OCI-LY3 (cell line): ENCODE results near the gene S100A6.

ENCODE experiments used
- H2AFZ ChIP-seq: fragments of 200-600, 300-600 bp; shearing (Covaris generic); 2 replicates; pipeline ENCODE4 v1.6.0; 2014; ENCODE audit warnings: antibody characterized with exemption, low read depth, low read length
- H3K27ac ChIP-seq: fragments of 200-600, 300-600 bp; sonication (generic); 2 replicates; pipeline ENCODE4 v1.5.1; 2014; ENCODE audit warnings: mild to moderate bottlenecking, low read length, moderate library complexity, mixed read lengths
- H3K27me3 ChIP-seq: fragments of 200-600, 300-600 bp; sonication (generic); 2 replicates; pipeline ENCODE4 v1.6.1; 2014; ENCODE audit warnings: low read depth, low read length, mixed read lengths
- H3K36me3 ChIP-seq: fragments of 200-600, 300-600 bp; sonication (generic); replicated peaks from 2 replicates; pipeline ENCODE3; 2014; ENCODE audit warnings: low read depth, low read length, mixed read lengths
- H3K4me1 ChIP-seq: fragments of 300-600, 200-600 bp; sonication (generic); 2 replicates; pipeline ENCODE4 v1.6.1; 2014; ENCODE audit warnings: low read length, mixed read lengths
- H3K4me2 ChIP-seq: fragments of 200-600, 300-600 bp; sonication (generic); 2 replicates; pipeline ENCODE4 v1.6.1; 2014; ENCODE audit warnings: low read length, mixed read lengths
- H3K4me3 ChIP-seq: fragments of 300-600, 200-600 bp; sonication (generic); 2 replicates; pipeline ENCODE4 v1.5.1; 2014; ENCODE audit warnings: antibody characterized with exemption, mild to moderate bottlenecking, low read length, moderate library complexity
- H3K79me2 ChIP-seq: fragments of 300-600, 200-600 bp; shearing (Covaris generic); 2 replicates; pipeline ENCODE4 v1.6.1; 2014; ENCODE audit warnings: mild to moderate bottlenecking, low read length, mixed read lengths
- H3K9ac ChIP-seq: fragments of 300-600, 200-600 bp; shearing (Covaris generic); 2 replicates; pipeline ENCODE4 v1.6.0; 2014; ENCODE audit warnings: mild to moderate bottlenecking, low read length, moderate library complexity
- H3K9me3 ChIP-seq: fragments of 200-600, 300-600 bp; shearing (Covaris generic); 2 replicates; pipeline ENCODE4 v1.6.1; 2014; ENCODE audit warnings: low read length, mixed read lengths; ENCODE audit not compliant: insufficient read depth
- H4K20me1 ChIP-seq: fragments of 200-600, 300-600 bp; sonication (generic); 2 replicates; pipeline ENCODE4 v1.6.1; 2016; ENCODE audit warnings: low read length, mixed read lengths; ENCODE audit not compliant: insufficient read depth
- CTCF ChIP-seq: fragments of 200-600, 300-600 bp; sonication (generic); IDR thresholded peaks from 2 replicates; pipeline ENCODE4 v1.5.1; 2014; ENCODE audit warnings: antibody characterized with exemption, low read length, low read depth
- EZH2phosphoT487 ChIP-seq: fragments of 200-600 bp; shearing (Covaris generic); IDR thresholded peaks from 2 replicates; pipeline ENCODE4 v1.6.1; 2018; ENCODE audit warnings: antibody characterized with exemption, mixed run types, low read depth

The S100A6 gene

GRCh38 chr1:153545067-153546055, 9.6 kb upstream of the S100A6 start, which contains the start of gene S100A4:
Gene S100A4, minus strand, starts transcription at chr1:153545806. Its CDS starts 1,012 bp downstream, at chr1:153544794.
- H3K4me2 ChIP-seq, result peak within 1 kb of the TSS; percentile 83
- H2AFZ ChIP-seq, result peak within 1 kb of the TSS; percentile 17
- peak within 1 kb of the TSS; percentile 74 for H3K27ac ChIP-seq
- H4K20me1 ChIP-seq, result no peaks in the 10 kb centered on the region
- H3K4me1 ChIP-seq, result peaks cover 37% of the 10 kb centered on the region
- H3K4me3 ChIP-seq, result peak within 1 kb of the TSS; percentile 72
- H3K9ac ChIP-seq, result peak within 1 kb of the TSS; percentile 84
- H3K79me2 ChIP-seq, result no peaks in the 10 kb centered on the region
- peaks cover 14% of the 10 kb centered on the region for H3K36me3 ChIP-seq
- no peaks in the 10 kb centered on the region for H3K27me3 ChIP-seq
- no peaks in the 10 kb centered on the region for H3K9me3 ChIP-seq
- TF ChIP-seq CTCF (no peak), EZH2phosphoT487 (no peak)

- Histone ChIP-seq H3K27me3 (no peaks in the 10 kb centered on the region), H3K27ac (peak overlapping the region; percentile 74; the same call in 1 of the 2 replicates), H3K9me3 (no peaks in the 10 kb centered on the region), H2AFZ (no peak overlapping the region), H3K79me2 (no peaks in the 10 kb centered on the region), H4K20me1 (no peaks in the 10 kb centered on the region), H3K4me2 (peak overlapping the region; percentile 83), H3K9ac (peak overlapping the region; percentile 23; the same call in 1 of the 2 replicates), H3K36me3 (peaks cover 14% of the 10 kb centered on the region), H3K4me1 (peaks cover 39% of the 10 kb centered on the region), H3K4me3 (peak overlapping the region; percentile 72)
- TF ChIP-seq CTCF (no peak), EZH2phosphoT487 (no peak)
Measured at GRCh38 chr1:153544453-153545066, 8.8 kb upstream of the S100A6 start.

- no peak overlapping the region for H2AFZ ChIP-seq
- H3K4me2 ChIP-seq, result no peak overlapping the region
- peaks cover 14% of the 10 kb centered on the region for H3K36me3 ChIP-seq
- H3K9ac ChIP-seq, result no peak overlapping the region
- H3K79me2 ChIP-seq, result no peaks in the 10 kb centered on the region
- no peak overlapping the region for H3K27ac ChIP-seq
- TF ChIP-seq EZH2phosphoT487, result no peak
- no peak overlapping the region for H3K4me3 ChIP-seq
- H3K9me3 ChIP-seq, result no peaks in the 10 kb centered on the region
- no peaks in the 10 kb centered on the region for H3K27me3 ChIP-seq
- H3K4me1 ChIP-seq, result peaks cover 39% of the 10 kb centered on the region
- H4K20me1 ChIP-seq, result no peaks in the 10 kb centered on the region
Measured at GRCh38 chr1:153543736-153544135, 7.9 kb upstream of the S100A6 start.

GRCh38 chr1:153542956-153543711, 7.3 kb upstream of the S100A6 start:
- Histone ChIP-seq H3K27me3 (no peaks in the 10 kb centered on the region), H2AFZ (no peak overlapping the region), H3K36me3 (peaks cover 14% of the 10 kb centered on the region), H3K9me3 (no peaks in the 10 kb centered on the region), H3K9ac (no peak overlapping the region), H3K4me3 (no peak overlapping the region), H4K20me1 (no peaks in the 10 kb centered on the region), H3K27ac (no peak overlapping the region), H3K4me2 (no peak overlapping the region), H3K4me1 (peaks cover 39% of the 10 kb centered on the region), H3K79me2 (no peaks in the 10 kb centered on the region)
- TF ChIP-seq EZH2phosphoT487 (no peak), CTCF (no peak)
